Glutamatergic neuron (in vitro differentiated cells): ENCODE measurements around the gene ITIH2. TPM values are rescaled to one million over a fixed set of nuclear protein-coding genes. Genes with fewer than 3 reads are reported as not detected.

Experiments
- DNase-seq: peaks from one replicate; pipeline ENCODE4 v3.0.0; 2022
- H3K27ac Mint-ChIP-seq: one replicate; pipeline ENCODE4 v1.8.0; 2020; ENCODE audit warnings: mild to moderate bottlenecking, mixed read lengths, inconsistent platforms; ENCODE audit not compliant: unreplicated experiment
- H3K27me3 Mint-ChIP-seq: one replicate; pipeline ENCODE4 v1.8.0; 2020; ENCODE audit warnings: mild to moderate bottlenecking, moderate library complexity, mixed read lengths, inconsistent platforms; ENCODE audit not compliant: unreplicated experiment
- H3K36me3 Mint-ChIP-seq: one replicate; pipeline ENCODE4 v1.8.0; 2020; ENCODE audit warnings: mild to moderate bottlenecking, mixed read lengths, inconsistent platforms; ENCODE audit not compliant: unreplicated experiment
- H3K4me1 Mint-ChIP-seq: one replicate; pipeline ENCODE4 v1.8.0; 2020; ENCODE audit warnings: mild to moderate bottlenecking, low read depth, mixed read lengths, inconsistent platforms; ENCODE audit not compliant: unreplicated experiment
- H3K4me3 Mint-ChIP-seq: one replicate; pipeline ENCODE4 v1.8.0; 2020; ENCODE audit warnings: mild to moderate bottlenecking, mixed read lengths, inconsistent platforms; ENCODE audit not compliant: unreplicated experiment
- H3K9me3 Mint-ChIP-seq: one replicate; pipeline ENCODE4 v1.8.0; 2020; ENCODE audit warnings: mild to moderate bottlenecking, moderate library complexity, mixed read lengths, inconsistent platforms; ENCODE audit not compliant: unreplicated experiment
- CTCF ChIP-seq: fragments of 200-600 bp; sonication (generic); IDR thresholded peaks from one replicate; pipeline ENCODE4 v1.5.0; 2021; ENCODE audit not compliant: partially characterized antibody, unreplicated experiment
- total RNA-seq: library from RNA; stranded (reverse); fragmentation: NEBNext Ultra II Directional; extraction: Animal tissue kit (Norgen Biotek cat#: 25700); gene quantifications from one replicate; pipeline ENCODE4 v1.2.1, GENCODE V29; 2021; ENCODE audit not compliant: unreplicated experiment

Gene ITIH2
- total RNA-seq, 1 donor from 2014 or later: not detected

- no peak for DNase-seq
- Mint-ChIP-seq H3K4me3 (no peak overlapping the region), H3K27ac (no peak overlapping the region), H3K4me1 (peaks cover 7% of the 10 kb centered on the region), H3K36me3 (no peaks in the 10 kb centered on the region), H3K27me3 (peaks cover 5% of the 10 kb centered on the region), H3K9me3 (peaks cover 2% of the 10 kb centered on the region)
- no peak for TF ChIP-seq CTCF
Observed at GRCh38 chr10:7789390-7789789, 86.3 kb downstream of the ITIH2 start.

GRCh38 chr10:7792541-7792940 lies 89.4 kb downstream of the ITIH2 start:
- Mint-ChIP-seq H3K4me1 (peaks cover 7% of the 10 kb centered on the region), H3K9me3 (peaks cover 2% of the 10 kb centered on the region), H3K27ac (no peak overlapping the region), H3K4me3 (no peak overlapping the region), H3K27me3 (peaks cover 4% of the 10 kb centered on the region), H3K36me3 (no peaks in the 10 kb centered on the region)
- no peak for TF ChIP-seq CTCF
- no peak for DNase-seq

GRCh38 chr10:7794251-7795026 lies 91.3 kb downstream of the ITIH2 start:
- H3K4me1 Mint-ChIP-seq: peaks cover 7% of the 10 kb centered on the region
- H3K27me3 Mint-ChIP-seq: no peaks in the 10 kb centered on the region
- no peaks in the 10 kb centered on the region for H3K36me3 Mint-ChIP-seq
- no peak for TF ChIP-seq CTCF
- H3K4me3 Mint-ChIP-seq: no peak overlapping the region
- H3K9me3 Mint-ChIP-seq: no peaks in the 10 kb centered on the region
- DNase-seq: no peak
- H3K27ac Mint-ChIP-seq: no peak overlapping the region

- Mint-ChIP-seq H3K4me1 (peaks cover 5% of the 10 kb centered on the region), H3K27me3 (no peaks in the 10 kb centered on the region), H3K27ac (no peak overlapping the region), H3K9me3 (no peaks in the 10 kb centered on the region), H3K36me3 (no peaks in the 10 kb centered on the region), H3K4me3 (no peak overlapping the region)
- DNase-seq: no peak
- no peak for TF ChIP-seq CTCF
Observed at GRCh38 chr10:7795605-7796004, 92.5 kb downstream of the ITIH2 start.

GRCh38 chr10:7797582-7797981 lies 94.5 kb downstream of the ITIH2 start:
- Mint-ChIP-seq H3K27me3 (no peaks in the 10 kb centered on the region), H3K4me1 (peaks cover 3% of the 10 kb centered on the region), H3K9me3 (no peaks in the 10 kb centered on the region), H3K36me3 (no peaks in the 10 kb centered on the region), H3K27ac (no peak overlapping the region), H3K4me3 (no peak overlapping the region)
- TF ChIP-seq CTCF: no peak
- DNase-seq: no peak
